Glomerular visceral epithelial cell (primary cell): Measurements from ENCODE around the gene KAZN.

ENCODE experiments used
- DNase-seq: peaks from one replicate; pipeline ENCODE4 v3.0.0-alpha.2; 2016; ENCODE audit errors: extremely low spot score

The KAZN gene

DNA sequence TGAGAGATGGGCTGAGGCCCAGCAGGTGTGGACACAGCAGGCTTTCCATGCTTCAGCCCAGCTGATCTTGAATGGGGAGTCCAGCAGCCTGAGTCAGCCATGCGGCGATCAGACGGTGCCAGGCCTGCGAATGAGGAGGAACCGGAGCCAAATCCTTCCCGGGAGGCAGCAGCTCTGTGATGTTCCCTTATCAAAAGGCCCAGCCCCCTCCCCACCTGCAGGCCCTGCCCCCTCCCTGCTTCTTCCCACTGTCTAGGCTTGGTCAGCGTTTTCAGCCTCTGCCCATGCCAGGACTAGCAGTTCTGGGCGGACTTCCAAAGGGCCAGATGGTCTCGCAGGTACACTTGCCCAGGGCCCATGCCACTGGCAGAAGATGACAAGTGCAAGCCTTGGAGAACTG is 253.8 kb downstream of the KAZN start:
- no peak for DNase-seq

DNA sequence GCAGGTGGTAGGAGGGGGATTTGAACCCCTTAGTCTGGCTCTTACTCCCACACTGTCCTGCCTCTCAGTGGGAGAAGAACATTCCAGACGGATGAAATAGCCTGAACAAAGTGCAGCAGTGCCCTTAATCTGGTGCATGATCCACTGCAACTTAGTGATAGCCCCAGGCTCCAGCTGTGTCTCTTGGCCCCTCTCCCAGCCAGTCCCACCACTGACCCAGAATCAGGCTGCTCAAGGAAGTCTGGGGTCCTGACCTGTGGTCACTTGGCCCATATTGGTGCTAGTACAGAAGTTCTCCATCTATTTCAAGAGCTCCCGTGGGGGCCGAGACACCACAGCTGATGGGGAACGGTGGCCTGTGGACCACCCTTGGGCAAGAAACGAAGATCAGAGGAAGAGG is 255.0 kb downstream of the KAZN start:
- no peak for DNase-seq

DNA sequence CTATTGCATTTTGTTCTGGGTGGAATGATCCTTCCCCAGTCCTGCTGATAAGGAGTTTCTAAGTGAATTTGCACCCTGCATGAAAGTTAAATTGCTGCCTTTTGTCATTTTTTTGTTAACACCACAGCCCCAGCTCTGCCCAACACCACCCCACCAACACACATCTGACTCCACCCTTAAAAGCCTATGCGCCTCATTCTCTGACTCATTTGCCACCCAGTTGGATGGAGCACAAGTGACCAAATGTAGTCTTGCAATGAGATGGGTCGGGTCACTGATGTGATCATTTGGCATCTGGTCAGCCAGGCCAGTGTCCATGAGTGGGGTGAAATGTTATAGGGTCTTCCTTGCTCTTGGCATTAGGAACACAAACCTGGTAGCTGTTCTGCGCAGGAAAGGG is 256.8 kb downstream of the KAZN start:
- DNase-seq = no peak

DNA sequence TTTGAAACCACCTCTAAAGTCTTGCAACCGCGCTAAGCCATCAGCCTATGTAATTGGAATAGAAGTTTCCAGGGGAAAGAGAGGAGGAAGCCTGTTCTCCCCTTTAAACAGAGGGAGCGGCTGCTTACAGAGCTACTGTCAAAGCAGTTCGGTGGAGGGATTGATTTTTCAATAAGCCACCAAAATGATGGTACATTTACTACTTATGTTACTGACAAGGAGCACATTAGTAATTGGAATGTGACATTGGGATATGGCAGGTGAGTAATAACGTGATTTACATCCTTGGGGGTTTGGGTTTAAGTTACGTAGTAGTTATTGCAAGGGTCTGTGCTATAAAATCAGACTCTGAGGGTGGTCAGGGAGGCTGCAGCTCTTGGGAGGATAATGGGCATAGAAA is 257.3 kb downstream of the KAZN start:
- DNase-seq = no peak

DNA sequence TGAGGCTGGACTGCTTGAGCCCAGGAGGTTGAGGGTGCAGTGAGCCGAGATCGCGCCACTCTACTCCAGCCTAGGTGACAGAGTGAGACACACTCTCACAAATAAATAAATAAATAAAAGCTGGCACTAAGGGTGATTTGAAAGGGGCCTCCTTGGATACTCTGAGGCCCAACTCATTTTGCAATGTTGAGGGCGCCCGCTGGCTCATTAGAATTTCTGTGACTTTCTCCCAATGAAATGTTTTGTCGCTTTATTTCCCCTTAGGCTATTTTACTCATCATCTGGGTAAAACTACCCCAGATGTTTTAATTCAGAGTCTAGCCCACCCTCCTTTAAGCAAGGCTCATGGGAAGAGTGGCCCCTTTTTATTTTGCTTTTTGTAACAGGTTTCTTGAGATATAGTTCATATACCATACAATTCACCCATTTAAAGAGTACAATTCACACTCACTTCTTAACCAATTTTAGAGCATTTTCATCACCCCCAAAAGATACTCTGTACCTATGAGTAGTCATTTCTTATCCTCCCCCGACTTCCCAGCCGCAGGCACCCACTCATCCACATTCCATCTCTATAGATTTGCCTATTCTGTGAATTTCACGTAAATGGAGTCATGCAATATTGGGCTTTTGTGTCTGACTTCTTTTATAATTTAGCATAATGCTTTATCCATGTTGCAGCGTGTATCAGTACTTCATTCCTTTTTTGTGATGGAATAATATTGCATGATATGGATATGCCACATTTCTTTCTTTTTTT is 259.1 kb downstream of the KAZN start:
- no peak for DNase-seq

DNA sequence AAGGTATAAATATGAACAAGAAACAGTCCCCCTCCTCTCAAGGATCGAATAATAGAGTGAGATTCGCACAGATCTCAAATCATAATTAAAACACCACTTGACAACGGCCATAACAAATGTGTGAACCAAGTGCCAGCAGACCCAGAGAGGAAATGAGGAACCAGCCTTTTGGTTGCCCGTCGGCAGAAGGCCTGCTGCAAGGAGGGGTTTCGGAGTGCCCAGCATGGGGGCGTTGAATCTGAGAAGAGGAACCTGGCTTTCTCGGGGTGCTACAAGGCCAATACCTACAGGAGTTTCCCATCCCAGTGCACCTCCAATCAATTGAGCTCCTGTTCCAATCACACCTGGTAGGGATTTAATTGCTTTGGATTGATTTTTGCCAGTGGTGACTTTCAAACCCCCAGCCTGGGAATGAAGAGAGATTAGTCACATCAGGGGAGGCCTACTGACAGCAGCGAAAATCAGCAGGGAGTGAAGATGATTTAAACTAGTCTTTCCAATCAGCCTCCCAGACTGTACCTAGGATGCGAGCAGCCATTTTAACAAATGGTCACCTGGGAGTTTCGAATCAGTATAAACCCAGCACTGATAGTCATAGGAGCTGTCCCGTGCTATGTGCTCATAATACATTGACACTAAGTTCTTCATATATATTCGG is 263.8 kb downstream of the KAZN start:
- DNase-seq = no peak

DNA sequence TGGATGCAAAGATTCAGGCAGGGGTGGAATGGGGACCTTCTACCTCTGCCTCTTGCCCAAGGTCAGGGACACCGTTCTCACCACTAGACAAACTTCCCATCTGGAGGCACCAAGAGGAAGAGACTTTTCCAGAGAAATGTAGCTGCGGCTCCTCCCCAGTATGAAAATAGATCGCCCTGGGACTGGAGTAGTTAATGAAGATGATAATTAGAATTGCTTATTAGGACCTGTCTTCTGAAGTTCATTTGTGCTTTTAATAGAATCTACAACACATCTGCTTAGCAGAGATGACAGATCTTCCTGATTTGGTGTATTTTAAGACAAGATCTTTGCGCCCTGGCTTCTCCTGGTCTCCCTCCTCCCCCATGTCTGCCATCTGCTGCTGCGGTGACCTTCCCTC is 266.6 kb downstream of the KAZN start:
- no peak for DNase-seq

DNA sequence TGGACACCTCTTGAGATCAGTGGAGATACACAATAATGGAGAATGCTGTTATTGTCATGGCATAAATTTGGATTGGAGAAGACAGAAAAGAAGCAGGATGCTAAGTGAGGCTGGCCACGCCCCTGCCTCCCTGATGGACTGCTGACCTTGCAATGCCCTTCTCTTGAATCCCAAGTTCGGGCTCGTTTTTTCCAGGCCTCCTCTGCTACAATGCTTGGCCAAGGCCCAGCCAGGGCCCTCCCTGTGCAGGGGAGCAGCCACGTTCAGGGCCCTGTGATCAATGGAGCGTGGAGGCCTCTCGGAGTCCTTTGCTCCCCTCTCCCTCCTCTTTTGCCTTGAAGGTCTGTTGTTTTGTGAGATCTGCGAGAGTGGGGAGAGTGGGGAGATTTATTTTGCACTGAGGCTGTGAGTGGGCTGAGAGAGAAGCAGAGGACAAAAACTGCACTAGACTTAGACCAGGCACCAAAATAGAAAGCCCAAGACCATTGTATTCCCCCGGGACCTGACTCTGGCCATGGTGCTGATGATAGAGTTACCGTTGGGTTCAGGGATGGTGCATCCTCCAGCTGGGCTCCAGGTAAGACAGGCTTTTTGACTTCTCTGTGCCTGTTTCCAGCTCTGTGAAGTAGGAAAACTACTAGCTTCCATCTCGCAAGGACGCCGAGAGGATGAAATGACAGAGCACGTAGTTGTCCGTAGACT is 268.6 kb downstream of the KAZN start:
- DNase-seq = no peak

DNA sequence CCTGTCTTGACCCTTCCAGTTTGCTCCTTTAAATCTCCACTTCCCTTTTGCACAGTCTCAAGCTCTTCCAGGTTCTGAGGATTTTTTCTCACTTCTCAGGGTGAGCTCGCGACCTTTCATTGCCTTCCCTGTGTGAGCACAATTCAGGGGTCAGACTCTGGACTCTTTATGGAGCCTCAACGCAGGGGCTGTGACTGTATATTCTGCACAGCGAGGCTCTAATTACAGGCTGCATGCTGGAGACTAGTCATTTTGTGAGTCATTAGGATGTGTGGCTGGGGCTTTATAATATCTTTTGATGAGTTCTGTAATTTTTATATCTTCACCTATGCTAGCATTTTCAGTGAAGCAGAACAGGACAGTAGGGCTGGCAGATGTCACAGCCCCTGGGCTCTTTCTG is 270.7 kb downstream of the KAZN start:
- no peak for DNase-seq

DNA sequence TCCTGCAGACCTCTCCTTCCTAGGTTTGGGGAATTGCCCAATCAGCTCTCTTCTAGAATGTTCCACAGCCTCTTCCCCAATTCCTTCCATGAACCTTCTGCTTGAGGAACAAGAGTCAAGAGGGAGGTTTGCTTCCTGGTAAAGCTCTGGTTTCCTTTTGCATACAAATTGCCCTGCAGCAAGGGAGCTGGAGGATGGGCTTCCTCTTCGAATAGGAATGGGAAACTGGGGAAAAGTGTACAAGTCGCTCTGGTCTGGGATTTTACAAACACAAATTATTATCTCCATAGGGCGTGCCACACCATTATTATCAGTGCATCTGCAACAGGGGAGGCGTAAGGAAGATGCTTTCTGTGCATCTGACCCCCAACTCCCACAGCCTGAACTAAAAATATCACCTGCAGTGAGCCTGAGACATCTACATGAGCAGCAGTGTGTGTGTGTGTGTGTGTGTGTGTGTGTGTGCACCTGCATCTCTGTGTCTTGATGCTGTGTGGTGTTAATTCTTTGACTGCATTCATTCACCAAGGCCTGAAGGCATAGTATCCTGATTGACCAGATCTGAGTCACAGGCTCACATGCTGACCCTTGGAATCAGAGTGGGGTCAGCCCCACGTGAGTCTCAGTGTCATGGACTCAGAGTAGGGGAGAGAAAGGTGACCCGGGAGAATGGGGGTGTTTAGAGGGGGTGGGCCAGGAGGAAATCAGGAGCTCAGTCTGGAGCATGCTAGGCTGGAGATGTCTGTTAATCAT is 272.9 kb downstream of the KAZN start:
- DNase-seq = no peak

DNA sequence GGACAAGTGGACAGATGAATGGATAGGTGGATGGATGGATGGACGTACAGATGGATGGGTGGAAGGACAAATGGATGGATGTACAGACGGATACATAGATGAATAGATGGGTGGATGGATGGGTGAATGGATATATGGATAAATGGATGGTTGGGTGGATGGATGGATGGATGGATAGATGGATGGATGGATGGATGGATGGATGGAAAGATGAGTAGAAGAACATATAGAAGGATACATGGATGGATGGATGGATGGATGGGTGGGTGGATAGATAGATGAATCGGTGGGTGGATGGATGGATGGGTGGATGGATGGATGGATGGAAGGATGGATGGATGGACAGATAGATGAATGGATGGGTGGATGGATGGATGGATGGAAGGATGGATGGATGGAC is 274.3 kb downstream of the KAZN start:
- no peak for DNase-seq

DNA sequence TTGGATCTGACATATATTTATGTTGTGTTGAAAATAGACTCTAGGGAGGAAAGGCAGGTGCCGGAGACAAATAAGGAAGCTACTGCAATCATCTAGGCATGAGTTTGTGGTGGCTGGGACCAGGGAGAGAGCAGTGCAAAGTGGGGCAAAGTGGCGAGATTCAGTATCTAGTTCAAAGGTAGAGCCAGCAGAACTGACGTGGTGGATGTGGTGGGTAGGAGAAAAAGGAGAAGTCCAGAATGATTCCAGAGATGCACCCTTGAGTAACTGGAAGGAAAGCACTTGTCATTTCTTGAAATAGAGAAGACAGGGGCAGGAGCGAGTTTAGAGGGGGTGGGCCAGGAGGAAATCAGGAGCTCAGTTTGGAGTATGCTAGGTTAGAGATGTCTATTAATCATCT is 275.2 kb downstream of the KAZN start:
- DNase-seq = no peak

DNA sequence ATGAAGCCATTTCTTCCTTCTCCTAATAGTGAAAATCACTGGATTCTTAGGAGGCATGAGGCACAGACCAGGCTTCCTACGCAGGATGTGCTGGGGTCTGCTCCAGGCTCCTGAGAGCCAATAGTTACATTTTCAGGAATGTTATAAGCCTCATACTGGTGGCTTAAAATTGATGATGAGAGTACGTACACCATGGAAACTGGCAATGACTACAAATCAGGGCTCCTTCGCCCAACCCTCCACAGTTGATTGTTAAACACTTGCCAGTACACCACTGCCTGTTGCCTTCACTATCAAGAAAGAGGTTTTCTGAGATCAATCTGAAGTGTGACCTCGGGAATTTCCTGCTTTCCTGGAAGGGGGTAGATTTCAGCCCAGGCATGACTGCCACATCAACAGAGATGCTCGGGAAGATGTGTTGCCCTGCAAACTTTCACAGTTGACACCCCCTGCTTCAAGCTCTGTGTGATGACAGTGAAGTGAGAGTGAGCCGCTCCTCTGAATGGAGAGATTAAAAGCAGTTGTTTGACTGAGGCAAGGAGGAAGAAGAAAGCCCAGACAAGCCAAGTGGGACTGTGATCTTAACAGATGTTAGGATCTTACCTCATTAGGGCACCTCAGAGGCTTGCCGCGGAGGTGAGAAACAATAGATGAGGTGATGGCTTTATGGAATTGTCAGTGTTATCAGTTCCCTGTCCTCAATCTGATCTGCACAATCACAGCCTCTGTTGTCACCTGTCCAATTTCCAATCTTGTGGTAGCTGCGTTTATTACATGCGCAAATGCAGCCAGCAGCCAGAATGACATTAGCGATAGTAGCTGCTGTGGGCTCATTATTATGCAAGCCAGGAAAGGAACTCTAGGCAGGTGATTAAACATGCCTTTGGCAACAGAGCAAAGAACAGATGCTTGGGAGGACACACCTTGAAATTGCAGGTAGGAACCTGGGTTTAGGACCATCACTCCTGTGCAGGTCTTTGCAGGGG is 277.3 kb downstream of the KAZN start:
- DNase-seq = no peak

DNA sequence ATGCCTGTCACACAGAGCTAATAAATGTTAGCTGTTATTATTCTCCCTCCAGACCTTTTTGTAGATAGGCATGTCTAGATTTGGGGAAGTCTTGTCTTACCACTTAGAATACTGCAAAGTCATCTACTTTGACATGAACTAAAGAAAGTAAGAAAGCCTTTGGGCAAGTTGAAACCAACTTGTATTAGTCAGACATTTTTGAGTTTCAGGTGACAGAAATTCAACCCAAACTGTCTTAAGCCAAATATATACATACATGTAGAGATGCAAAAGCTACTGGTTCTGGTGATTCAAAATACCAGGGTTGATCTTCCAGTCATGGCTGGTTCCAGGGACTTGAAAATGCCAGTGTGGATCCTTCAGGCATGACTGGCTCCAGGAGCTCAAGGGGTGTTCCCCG is 278.3 kb downstream of the KAZN start:
- no peak for DNase-seq

DNA sequence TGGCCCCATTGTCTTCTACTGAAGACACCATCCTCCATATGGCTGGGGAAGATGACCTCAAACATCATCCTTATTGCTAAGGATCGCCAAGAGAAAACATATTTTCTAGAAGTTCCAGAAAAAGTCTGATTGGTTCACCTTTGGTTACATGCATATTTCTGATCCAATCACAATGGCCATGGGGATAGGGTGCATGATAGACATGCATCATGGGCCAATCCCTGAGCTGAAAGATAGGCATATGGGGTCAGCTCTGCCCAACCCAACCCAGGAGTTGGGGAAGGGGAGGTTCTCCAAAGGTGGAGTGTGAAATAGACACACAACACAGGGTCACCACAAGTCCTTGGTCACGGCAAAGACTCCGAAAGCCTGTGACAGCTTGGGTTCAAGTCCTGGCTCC is 278.7 kb downstream of the KAZN start:
- no peak for DNase-seq

DNA sequence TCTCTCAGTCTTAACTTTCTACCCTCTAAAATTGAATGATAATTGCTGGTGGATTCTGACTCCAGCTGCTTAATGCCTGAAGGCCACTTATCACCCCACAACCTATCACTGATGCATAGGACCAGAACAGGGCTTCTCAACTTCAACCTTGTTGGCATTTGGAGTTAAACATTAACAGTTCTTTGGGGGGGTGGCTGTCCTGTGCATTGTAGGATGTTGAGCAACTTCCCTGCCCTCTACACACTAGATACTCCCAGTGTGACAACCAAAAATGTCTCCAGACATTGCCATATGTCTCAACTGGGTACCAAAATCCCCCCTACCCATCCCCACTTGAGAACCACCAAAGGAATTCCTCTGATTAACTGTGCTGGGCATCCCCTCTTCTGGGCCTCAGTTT is 279.6 kb downstream of the KAZN start:
- DNase-seq = no peak

DNA sequence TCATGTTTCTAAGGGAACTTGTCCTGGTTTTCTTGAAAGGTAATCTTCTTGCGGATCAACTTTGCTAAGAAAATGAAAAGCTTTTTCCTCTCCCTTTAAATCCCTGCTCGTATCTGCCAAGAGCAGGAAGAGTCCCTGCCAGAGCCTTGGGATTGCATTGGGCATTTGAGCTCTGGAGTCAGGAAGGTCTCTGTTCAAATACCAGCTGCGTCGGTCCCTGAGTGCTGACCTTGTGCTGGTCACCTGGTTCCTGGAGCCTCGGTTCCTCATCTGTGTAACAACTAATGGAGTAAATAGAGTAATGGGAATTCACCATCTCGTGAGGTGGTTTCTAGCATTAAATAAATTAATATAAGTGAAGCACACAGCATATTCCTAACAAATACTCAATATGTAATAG is 280.5 kb downstream of the KAZN start:
- DNase-seq = no peak

DNA sequence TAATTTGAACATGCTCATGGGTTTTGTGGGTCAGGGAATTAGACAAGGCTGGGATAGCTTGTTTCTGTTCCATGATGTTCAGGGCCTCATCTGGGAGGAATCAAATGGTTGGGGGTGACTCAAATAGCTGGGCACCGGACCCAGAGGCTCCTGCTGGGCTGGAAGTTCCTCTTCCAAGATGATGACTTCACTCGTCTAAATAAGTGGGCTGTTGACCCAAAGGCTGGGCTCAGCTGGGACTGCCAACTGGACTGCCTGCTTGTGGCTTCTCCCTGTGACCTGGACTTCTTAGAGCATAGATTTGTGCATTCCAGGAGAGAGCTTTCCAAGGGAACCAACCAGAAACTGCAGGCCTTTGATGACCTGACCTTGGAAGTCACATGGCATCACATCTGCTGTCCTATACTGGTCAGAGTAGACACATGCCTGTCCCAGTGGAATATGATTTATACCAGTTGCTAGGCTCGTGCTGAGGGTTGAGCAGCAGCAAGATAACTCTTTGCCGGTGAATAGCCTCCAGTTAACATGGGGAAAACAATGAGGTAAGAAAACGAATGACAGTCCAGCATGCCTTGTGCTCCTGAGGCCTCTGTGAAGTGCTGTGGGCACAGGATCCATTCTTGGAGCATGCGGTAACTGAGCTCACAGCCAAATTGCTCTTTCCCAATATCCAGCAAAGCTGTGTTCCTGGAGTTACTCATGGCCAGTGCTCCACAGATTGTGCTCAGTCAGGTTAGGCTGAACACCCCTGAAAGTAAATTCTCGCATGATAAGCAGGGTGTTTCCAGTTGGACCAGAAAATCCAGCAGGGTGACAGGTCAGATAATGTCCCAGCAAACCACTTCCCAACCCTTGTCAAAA is 282.2 kb downstream of the KAZN start:
- no peak for DNase-seq

DNA sequence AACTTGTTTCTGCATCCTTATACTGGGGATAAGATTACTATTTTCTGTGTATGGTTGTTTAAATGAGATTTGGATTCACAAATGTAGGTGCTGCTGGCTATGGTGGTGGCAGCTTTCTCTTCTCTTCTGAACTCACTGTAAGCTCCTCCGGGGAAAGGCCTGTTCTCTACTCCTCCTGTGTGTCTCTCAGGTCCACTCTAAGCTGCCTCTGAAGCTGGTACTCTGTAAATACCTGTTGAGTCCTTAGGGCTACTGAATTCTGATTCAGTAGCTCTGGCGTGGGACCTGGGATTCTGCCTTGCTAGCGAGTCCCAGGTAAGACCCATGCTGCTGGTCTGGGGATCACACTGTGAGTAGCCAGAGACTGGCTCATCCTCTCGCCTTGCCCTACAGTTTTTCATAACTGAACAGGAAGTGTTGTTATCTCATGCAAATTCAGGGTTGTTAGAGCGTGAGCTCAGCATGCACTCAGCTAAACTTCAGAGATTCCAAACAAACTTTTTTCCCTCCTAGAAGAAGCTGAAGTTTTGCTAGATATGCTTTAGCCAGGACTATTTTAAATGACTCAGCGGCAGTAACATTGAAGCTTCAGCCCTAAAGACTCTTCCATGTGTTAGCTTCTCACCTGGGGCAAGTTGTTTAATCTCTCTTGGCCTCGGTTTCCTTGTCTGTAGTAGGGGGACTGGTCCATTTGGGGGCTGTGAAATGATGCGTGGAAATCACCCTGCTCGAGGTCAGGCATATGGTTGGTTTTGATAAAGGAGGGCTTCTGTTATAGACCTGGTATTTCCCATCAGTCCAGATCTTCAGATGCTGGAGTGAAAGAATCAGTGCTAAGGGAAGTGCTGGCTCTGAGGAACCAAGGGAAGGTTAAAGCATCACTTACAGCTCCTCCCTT is 283.5 kb downstream of the KAZN start:
- no peak for DNase-seq
